Measurements from ENCODE around the gene AGPAT2.
A peak's percentile ranks its signal among the peaks of the same experiment; 100 is the strongest.
"Not testable (repeated sequence)": the region's sequence is repeated elsewhere in the genome, so short reads cannot be mapped to it uniquely, and the experiment has no call there.

The AGPAT2 gene

DNA sequence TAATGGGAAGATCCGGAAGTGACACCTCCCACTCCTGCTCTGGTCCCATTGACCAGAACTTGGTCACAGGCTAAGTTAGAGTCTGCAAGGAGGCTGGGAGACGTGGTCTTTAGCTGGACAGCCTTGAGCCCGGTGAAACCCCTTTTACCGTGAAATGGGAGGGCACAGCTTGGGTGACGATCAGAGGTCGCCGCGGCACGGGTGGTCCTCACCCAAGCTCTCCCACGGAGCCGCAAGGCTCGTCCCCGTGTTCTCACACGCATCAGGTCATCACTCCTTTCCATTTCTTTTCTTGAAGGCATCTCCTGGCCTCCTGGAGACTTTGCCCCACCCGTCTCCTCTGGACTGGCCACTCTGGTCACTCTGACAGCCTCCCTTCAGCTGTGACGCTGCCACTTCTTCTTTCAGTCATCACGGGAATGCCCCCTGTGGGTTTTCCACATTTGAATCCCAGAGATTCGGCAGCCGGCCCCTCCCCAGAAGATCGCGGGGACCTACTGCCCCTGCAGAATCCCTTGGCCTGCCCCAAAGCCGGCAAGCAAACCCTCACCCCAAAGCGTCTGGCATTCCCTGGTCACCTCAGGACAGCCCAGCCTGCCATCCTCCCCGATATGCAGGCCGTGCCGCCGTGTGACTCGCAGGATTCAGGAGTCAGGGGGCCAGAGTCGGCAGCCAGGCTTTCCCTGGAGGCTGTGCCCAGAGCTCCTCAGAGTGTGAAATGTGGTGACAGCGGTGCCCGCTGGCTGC, 43.5 kb downstream of the AGPAT2 start:
- no peak for DNase-seq

- no peak for DNase-seq
Observed at GRCh38 chr9:136642439-136642921, 44.8 kb downstream of the AGPAT2 start.

- DNase-seq: no peak
Observed at GRCh38 chr9:136640171-136641111, 46.8 kb downstream of the AGPAT2 start.

DNA sequence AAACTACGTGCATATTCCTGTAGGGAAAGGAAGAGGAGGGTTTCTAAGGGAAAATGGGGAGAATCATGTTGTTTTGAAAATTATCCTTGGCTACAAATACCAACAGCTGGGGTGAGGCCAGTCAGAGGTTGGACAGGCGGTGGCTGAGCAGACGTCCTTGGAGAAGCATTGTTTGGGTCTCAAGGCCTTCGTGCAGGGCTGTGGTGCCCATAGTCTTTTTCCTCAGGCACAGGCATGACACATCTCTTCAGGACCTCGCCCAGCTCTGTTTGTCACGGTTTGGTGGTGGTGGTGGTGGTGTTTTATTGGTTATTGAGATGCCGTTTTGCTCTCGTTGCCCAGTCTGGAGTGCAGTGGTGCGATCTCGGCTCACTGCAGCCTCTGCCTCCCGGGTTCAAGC, 52.4 kb downstream of the AGPAT2 start:
- DNase-seq: no peak

- DNase-seq: not testable (repeated sequence)
Observed at GRCh38 chr9:136632491-136633106, 54.7 kb downstream of the AGPAT2 start.

- peak; percentile 33 for DNase-seq
Observed at GRCh38 chr9:136632072-136632471, 55.2 kb downstream of the AGPAT2 start.

DNA sequence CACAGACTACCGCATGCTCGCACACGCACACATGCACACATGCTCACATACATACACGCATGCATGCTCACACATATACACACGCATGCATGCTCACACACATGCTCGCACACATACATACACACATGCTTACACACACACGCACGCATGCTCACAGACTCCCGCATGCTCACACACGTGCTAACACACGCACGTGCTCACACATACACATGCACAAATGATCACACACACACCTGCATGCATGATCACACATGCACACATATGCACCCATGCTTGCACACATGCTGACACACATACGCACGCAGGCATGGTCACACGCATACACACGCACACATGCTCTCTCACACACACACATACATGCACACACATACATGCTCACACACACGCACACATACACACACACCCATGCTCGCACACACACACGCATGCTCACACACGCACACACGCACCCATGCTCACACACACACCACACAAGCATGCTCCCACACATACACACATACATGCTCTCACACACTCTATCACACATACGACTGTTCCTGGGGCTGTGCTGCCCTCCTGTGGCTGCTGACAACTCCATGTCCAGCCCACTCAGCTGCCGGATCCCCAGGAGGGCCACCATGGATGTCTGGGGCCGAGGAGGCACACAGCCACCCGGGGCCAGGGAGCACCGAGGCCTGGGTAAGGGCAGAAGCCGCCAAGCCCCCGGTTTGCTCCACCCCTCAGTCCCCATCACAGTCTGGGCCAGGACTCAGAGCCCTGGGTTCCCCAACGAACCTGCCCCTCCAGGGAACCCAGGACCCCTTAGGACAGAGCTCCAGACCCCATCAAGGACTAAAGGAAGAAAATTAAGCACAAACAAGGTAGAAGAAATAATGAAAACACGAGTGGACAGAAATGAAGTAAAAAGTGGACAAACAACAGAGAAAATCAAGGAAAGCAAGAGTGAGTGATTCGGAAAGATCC, 55.9 kb downstream of the AGPAT2 start:
- peak; percentile 77 for DNase-seq

- DNase-seq: no peak
Observed at GRCh38 chr9:136630662-136630992, 56.6 kb downstream of the AGPAT2 start.

- peak; percentile 47 for DNase-seq
Observed at GRCh38 chr9:136629879-136630661, 57.2 kb downstream of the AGPAT2 start.

DNA sequence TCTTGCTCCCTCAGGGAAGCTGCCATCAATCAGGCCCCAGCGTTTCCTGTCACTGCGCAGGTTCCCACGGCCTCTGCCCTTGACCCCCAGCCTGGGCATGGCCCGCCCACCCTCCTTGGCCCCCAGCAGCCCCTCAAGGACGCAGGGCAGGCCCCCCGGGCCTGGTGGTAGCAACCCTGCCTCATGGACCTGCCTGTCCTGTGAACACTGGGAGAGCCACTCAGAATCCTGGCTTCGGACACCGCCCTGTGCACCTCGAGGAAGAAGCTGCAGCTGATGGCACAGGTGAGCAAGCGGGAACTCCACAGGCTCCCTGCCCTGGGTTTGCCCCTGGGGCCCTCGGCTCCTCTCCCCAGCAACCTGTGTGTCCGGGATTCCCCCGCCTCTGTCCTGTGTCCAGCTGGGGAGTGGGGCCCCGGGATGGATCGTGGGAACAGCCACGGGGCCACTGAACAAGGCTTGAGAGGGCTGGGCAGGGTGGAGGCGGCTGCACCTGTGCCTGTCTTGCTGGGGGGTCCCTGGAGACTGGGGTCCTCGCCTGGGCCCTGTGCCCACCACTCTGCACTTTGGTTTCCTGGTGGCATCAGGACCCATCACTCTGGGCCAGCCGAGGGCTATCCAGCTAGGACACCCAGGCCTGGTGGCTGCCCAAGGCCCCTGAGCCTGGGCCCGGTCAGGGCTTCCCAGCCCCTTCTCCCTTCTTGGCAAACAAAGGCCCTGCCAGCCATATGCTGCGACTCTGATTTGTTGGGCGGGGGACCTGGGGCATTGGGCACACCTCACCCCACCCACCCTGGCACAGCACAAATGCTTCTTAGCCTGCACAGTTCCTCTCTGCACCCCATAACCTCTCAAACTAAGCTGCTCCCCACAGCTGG, 58.0 kb downstream of the AGPAT2 start:
- no peak for DNase-seq

DNA sequence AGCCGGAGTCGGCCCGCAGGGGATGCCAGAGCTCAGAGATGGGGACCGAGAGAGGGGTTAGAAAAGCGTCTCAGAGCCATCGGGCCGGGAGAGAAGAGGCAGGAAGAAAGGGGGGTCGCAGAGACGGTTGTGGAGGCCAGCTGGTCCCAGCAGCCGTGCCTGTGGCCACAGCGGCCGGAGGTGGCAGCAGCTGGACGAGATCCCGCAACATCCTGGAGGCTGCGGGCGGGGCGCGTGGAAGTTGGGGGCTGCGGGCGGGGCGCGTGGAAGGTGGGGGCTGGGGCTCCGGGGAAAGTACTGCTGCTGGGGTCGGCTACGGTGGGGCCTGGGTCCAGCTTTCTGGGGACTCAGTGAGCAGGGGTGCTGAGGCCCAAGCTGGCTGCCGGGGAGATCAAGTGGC, 59.0 kb downstream of the AGPAT2 start:
- no peak for DNase-seq

GRCh38 chr9:136627703-136628102, 59.6 kb downstream of the AGPAT2 start:
- DNase-seq: no peak

GRCh38 chr9:136626740-136627642, 60.3 kb downstream of the AGPAT2 start:
- DNase-seq: no peak

DNA sequence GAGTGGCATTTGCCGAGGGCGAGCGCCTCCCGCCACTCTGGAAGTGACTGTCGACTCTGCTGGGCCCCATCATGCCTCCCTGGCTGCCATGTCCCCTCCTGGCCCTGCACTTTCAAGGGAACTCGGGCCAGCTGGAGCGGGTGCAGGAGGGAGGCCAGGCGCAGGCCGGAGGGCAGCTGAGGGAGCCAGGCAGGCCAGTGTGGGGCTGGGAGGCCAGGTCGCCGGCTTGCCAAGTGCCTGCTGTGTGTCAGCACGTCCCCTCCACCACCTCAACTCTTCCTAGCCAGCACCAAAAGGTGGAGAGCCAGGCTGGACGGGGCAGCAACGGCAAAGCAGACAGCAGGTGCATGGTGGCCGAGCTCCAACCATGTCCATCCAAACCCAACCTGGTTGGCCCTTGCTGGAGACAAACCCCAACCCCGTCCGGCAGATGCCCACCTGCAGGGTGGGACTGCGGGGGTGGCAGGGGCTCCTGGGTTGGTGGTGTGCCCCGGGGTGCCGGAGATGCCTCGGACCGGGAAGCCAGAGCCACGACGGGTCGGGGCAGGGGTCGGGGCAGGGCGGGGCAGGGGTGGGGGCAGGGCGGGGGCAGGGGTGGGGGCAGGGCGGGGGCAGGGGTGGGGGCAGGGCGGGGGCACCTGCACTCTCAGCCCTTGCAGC, 61.1 kb downstream of the AGPAT2 start:
- DNase-seq: no peak

DNA sequence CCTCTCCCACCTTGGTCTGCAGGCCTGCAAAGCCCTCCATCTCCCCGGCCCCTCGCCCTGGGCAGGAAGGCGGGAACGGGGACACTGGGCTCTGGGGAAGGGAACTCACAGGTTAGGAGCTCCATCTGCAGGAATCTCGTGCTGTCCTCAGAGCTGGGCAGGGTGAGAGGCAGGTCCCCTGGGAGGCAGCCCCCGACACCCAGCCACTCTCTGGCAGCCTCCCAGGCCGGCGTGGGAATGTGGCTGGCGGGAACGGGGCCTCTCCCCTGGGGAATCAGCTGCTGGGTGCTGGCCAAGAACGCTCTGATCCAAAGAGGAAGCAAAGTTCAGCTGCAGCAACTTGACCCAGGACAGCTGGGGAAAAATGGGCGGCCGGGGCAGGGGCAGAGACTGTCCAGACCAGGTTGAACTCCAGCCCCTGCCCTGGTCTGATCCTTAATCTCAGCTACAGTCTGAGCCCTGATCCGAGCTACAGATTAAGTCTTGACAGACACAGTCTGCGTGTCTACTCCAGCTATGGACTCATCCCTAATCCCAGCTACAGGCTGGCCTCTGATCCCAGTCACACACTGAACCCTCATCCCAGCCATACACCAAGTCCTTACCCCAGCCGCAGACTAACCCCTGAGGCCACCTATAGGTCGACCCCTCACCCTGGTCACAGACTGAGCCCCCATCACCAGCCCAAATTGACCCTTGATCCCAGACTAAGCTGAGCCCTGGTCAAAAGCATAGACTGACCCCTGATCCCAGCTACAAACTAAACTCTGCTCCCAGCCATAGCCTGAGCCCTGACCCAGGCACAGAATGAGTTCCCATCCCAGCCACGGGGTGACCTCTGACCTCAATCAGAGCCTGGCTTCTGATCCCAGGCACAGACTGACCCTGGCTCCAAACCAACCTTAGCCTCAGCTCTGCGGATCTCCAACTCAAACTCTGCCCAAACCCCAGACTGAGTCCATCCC, 61.9 kb downstream of the AGPAT2 start:
- DNase-seq: no peak

- no peak for DNase-seq
Observed at GRCh38 chr9:136624184-136624951, 62.9 kb downstream of the AGPAT2 start.

DNA sequence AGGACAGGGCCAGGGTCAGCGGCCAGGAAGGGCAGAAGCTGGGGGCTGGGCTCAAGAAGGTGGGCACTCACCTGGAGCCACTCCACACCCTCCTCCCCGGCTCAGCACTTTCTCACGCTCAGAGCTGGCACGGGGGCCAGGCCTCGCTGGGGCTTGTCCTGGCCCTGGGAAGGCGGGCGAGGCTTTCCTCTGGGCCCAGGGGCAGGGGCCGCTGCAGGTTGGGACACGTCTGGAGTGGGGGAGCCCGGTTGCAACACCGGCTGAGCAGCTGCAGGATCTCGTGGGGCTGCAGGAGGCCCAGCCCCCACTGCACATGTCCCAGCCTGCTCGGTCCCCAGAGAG, 63.4 kb downstream of the AGPAT2 start:
- no peak for DNase-seq

Measured in CD4-positive, alpha-beta T cell treated with Interleukin-4 for 4 hours (primary cell).